Right lobe of liver (tissue), 6 donors: ENCODE data around the gene FOXB1. TPM values are rescaled to one million over a fixed set of nuclear protein-coding genes. Genes with fewer than 3 reads are reported as not detected.

Experiments
- ATAC-seq, 4 donors: fragments of 200-7000 bp; cut with Tn5 transposase; one replicate each; pipeline ENCODE4 v1.9.1; 2020; ENCODE audit warnings: mild to moderate bottlenecking in 4 of 4, moderate library complexity in 4 of 4
- DNase-seq, 3 donors: peaks; one replicate each; pipeline ENCODE4 v3.0.0-alpha.2; 2020
- H3K27ac ChIP-seq, 3 donors: fragments of 200-600 bp; one replicate each; pipeline ENCODE4 v1.8.0; 2022
- H3K27me3 ChIP-seq, 2 donors: fragments of 200-600 bp; one replicate each; pipeline ENCODE4 v1.8.0; 2022
- H3K36me3 ChIP-seq, 4 donors: fragments of 200-600 bp; sonication (generic) in 1 of 4; one replicate each; pipeline versions ENCODE4 v1.5.1 to v1.8.0; 2017 to 2022; ENCODE audit warnings: control low read depth in 1 of 4
- H3K4me1 ChIP-seq, 4 donors: fragments of 200-600 bp; sonication (generic) in 1 of 4; one replicate each; pipeline versions ENCODE4 v1.5.1 to v1.8.0; 2017 to 2022; ENCODE audit warnings: control low read depth in 1 of 4
- H3K4me3 ChIP-seq, 3 donors: fragments of 200-600 bp; one replicate each; pipeline ENCODE4 v1.8.0; 2022
- H3K9me3 ChIP-seq, 4 donors: fragments of 200-600 bp; sonication (generic) in 1 of 4; one replicate each; pipeline versions ENCODE4 v1.5.1 to v1.8.0; 2017 to 2022; ENCODE audit warnings: control low read depth in 1 of 4
- POLR2A ChIP-seq: fragments of 450-650 bp; IDR thresholded peaks from one replicate; pipeline ENCODE4 v1.6.1; 2017; ENCODE audit warnings: antibody characterized with exemption, mild to moderate bottlenecking
- WGBS: methylation state at CpG from one replicate; pipeline ENCODE4 v1.1.6; 2018; ENCODE audit warnings: low coverage, low lambda C conversion rate; ENCODE audit not compliant: insufficient coverage; ENCODE audit errors: missing lambda C conversion rate; 5-methylcytosine and 5-hydroxymethylcytosine counted together
- intact Hi-C, 2 donors: fragments of 100-400 bp; cut with DNase I; formaldehyde crosslinking; loops; one replicate each; pipeline versions ENCODE4 v1.11.2 to v1.14.1; 2022
- long read RNA-seq: library from polyadenylated mRNA; unstranded; transcript quantifications from one replicate; pipeline ENCODE4 v2.0.0, GENCODE V29; 2019
- total RNA-seq, 6 experiments: library from RNA; depleted of rRNA in 2 of 6; stranded (reverse); fragments of >200 nt in 2 of 6; fragmentation: NEBNext Ultra II Directional in 3 of 6; extraction: Animal tissue kit (Norgen Biotek cat#: 25700) in 3 of 6; gene quantifications; one replicate each; pipeline versions ENCODE4 v1.1.0 to v1.2.4, GENCODE V29; 2016 to 2023
- TF ChIP-seq, protein P1 (sequence below), 4 donors: fragments of 200-600 bp in 3 of 4; fragments of 450-650 bp in 1 of 4; IDR thresholded peaks; one replicate each; pipeline versions ENCODE4 v1.5.1 to v1.8.0; 2016 to 2022; ENCODE audit warnings: antibody characterized with exemption in 4 of 4, mild to moderate bottlenecking in 2 of 4
- donor health status: DM: no; HTN: yes; CAD: no.
- donor health status: DM: no; HTN: no; CAD: no.
- donor health status: DM: no; HTN: no; CAD: no.
- donor health status: DM: no; HTN: yes; CAD: no.
- donor health status: DM: no; HTN: yes; CAD: no.

The FOXB1 gene
- not detected for total RNA-seq
- long read RNA-seq: 0 reads

DNA sequence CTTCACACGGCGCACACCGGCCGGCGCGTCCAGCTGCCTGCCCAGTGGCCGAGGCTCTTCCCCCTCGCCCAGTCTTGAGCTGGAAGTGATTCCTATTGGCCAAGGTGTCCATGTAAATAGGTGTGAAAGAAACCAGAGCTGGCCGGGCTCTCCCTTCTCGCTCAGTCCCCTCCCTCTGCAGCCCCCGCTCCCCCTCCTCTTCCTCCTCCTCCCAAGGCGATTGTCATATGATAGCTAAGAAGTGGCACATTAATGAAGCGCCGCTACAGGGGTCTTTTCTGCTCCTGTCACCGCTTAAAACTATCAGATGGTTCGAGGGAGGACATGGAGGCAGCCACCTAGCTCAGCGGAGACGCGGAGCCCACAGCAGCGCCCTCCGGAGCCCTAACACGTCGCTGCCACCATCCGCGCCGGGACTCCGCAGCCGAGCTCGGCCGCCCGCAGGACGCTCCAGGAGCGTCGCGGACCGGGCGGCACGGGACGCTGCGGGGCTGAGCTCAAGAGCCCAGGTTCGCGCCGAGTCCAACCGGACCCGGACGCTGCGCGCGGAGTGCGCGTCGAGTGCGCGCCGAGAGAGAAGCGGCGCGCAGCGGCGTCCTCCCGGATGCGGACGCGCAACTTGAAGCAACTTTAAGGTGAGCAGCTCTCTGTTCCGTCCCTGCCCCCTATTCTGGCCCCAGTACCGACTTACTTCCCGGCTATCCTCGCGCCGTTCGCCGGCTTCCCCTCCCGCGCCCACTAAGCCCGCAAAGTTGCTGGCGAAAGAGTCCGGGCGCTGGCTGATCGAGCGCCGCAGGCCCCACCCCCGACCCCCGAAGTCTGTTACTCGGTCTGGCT is at the start of gene FOXB1:
Gene FOXB1 (plus strand): TSS at position 303 of the 837 bp plus-strand sequence. CDS start 653 bp downstream, outside the sequence.
- H3K27ac ChIP-seq: no peak within 1 kb of the TSS
- no peak for TF ChIP-seq POLR2A
- TF ChIP-seq, protein P1, sequence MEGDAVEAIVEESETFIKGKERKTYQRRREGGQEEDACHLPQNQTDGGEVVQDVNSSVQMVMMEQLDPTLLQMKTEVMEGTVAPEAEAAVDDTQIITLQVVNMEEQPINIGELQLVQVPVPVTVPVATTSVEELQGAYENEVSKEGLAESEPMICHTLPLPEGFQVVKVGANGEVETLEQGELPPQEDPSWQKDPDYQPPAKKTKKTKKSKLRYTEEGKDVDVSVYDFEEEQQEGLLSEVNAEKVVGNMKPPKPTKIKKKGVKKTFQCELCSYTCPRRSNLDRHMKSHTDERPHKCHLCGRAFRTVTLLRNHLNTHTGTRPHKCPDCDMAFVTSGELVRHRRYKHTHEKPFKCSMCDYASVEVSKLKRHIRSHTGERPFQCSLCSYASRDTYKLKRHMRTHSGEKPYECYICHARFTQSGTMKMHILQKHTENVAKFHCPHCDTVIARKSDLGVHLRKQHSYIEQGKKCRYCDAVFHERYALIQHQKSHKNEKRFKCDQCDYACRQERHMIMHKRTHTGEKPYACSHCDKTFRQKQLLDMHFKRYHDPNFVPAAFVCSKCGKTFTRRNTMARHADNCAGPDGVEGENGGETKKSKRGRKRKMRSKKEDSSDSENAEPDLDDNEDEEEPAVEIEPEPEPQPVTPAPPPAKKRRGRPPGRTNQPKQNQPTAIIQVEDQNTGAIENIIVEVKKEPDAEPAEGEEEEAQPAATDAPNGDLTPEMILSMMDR (IDR thresholded peaks at IDR 0.05): no peak
- 5% methylated on average over 33 of the region's 84 CpGs for WGBS
- H3K27me3 ChIP-seq: peaks cover 30 to 80% of the 10 kb centered on the region in 2 donors
- H3K4me3 ChIP-seq: peak within 1 kb of the TSS in 1 of 3 donors; percentile 60
- H3K4me1 ChIP-seq: peaks cover 0 to 31% (median 3%) of the 10 kb centered on the region in 4 donors
- intact Hi-C loops: no loop called here
- DNase-seq (no peak), ATAC-seq (no peak)
- H3K9me3 ChIP-seq: no peaks in the 10 kb centered on the region
- H3K36me3 ChIP-seq: no peaks in the 10 kb centered on the region

DNA sequence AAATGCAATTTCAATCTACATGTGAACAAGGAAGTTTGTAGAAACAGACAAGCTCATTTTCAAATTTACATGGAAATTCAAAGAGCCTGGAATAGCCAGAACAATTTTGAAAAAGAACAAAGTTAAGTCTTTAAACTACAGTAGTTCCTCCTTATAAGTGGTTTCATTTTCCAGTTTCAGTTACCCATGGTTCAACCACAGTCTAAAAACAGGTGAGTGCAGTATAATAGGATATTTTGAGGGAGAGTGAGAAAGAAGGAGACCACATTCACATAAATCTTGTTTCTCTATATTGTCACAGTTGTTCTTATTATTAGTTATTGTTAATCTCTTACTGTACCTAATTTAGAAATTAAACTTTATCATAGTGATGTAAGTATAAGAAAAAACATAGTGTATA is 45.8 kb upstream of the FOXB1 start:
- intact Hi-C loops: no loop called here
- no peaks in the 10 kb centered on the region for H3K4me1 ChIP-seq
- H3K27me3 ChIP-seq: no peaks in the 10 kb centered on the region
- no peak overlapping the region for H3K27ac ChIP-seq
- DNase-seq (no peak), ATAC-seq (no peak)
- no peaks in the 10 kb centered on the region for H3K36me3 ChIP-seq
- no peaks in the 10 kb centered on the region for H3K9me3 ChIP-seq
- TF ChIP-seq, protein P1 (IDR thresholded peaks at IDR 0.05): no peak
- TF ChIP-seq POLR2A: no peak
- H3K4me3 ChIP-seq: no peak overlapping the region

DNA sequence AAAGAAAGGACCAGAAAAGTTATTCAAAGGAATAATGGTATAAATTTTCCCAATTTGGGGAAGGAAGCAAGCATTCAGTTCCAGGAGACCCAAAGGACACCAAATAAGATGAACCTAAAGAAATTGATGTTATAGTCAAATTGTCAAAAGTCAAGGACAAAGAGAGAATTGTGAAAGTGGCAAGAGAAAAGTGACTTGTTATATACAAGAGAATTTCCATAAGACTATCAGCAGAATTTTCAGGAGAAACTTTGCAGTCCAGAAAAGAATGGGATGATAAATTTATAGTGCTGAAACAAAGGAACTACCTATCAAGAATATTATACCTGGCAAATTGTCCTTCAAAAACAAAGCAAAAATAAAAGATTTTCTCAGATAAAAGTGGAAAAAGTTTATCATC is 43.8 kb upstream of the FOXB1 start:
- no peaks in the 10 kb centered on the region for H3K27me3 ChIP-seq
- no peak for ATAC-seq
- intact Hi-C loops: no loop called here
- H3K36me3 ChIP-seq: no peaks in the 10 kb centered on the region
- TF ChIP-seq POLR2A: no peak
- TF ChIP-seq, protein P1 (IDR thresholded peaks at IDR 0.05): no peak
- H3K9me3 ChIP-seq: no peaks in the 10 kb centered on the region
- H3K4me1 ChIP-seq: no peaks in the 10 kb centered on the region
- no peak for DNase-seq
- no peak overlapping the region for H3K27ac ChIP-seq
- no peak overlapping the region for H3K4me3 ChIP-seq

DNA sequence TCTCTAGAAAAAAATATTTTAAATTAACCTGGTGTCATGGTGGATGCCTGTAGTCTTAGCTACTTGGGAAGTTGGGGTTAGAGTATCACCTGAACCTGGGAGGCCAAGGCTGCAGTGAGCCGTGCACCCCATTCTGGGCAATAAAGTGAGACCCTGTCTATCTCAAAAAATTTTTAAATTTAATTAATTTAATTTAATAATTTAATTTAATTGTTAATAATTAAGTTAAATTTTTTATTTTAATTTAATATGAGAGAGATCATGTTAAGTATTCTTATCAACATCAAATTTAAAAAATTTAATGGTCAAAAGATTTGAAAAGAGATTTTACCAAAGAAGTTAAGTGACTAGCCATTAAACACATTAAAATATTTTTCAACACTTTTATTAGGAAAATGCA is 40.8 kb upstream of the FOXB1 start:
- no peak for DNase-seq
- no peak overlapping the region for H3K27ac ChIP-seq
- no peak for ATAC-seq
- no peaks in the 10 kb centered on the region for H3K27me3 ChIP-seq
- no peaks in the 10 kb centered on the region for H3K36me3 ChIP-seq
- 92% methylated on average over 1 of the region's 1 CpG for WGBS
- no peaks in the 10 kb centered on the region for H3K4me1 ChIP-seq
- TF ChIP-seq, protein P1 (IDR thresholded peaks at IDR 0.05): no peak
- TF ChIP-seq POLR2A: no peak
- intact Hi-C loops: no loop called here
- no peaks in the 10 kb centered on the region for H3K9me3 ChIP-seq
- H3K4me3 ChIP-seq: no peak overlapping the region

DNA sequence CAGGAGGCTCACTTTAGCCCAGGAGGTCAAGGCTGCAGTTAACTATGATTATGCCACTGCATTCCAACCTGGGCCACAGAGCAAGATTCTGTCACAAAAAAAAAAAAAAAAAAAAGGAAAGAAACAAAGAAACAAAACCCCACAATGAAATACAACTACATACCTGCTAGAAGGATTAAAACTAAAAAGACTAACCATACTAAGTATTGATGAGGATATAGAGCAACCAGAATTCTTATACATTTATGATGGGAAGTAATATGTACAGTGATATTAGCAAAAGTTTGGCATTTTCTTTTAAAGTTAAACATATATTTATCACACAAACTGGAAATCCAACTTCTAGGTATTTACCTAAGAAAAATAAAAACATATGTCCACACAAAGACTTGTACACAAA is 40.2 kb upstream of the FOXB1 start:
- no peaks in the 10 kb centered on the region for H3K4me1 ChIP-seq
- no peak overlapping the region for H3K27ac ChIP-seq
- intact Hi-C loops: no loop called here
- TF ChIP-seq, protein P1 (IDR thresholded peaks at IDR 0.05): no peak
- no peak for TF ChIP-seq POLR2A
- H3K4me3 ChIP-seq: no peak overlapping the region
- DNase-seq: no peak
- ATAC-seq: no peak
- no peaks in the 10 kb centered on the region for H3K9me3 ChIP-seq
- H3K27me3 ChIP-seq: no peaks in the 10 kb centered on the region
- no peaks in the 10 kb centered on the region for H3K36me3 ChIP-seq
